Measurements from ENCODE around the gene RNPEP.

GRCh38 chr1:202049129-202049528, 66.7 kb downstream of the RNPEP start:
- TF ChIP-seq CTCF (IDR thresholded peaks at IDR 0.05) (no peak), POLR2AphosphoS5 (IDR thresholded peaks at IDR 0.05) (peak; percentile 33 to 63), EP300 (IDR thresholded peaks at IDR 0.05) (peak; percentile 72 to 99 (median 86)), POLR2A (IDR thresholded peaks at IDR 0.05) (peak in 1 of 4 donors; percentile 22)

All from upper lobe of left lung (tissue), 4 donors.